ENCODE measurements around the gene CHMP2A.
"Not testable (repeated sequence)": the region's sequence is repeated elsewhere in the genome, so short reads cannot be mapped to it uniquely, and the experiment has no call there.

Gene CHMP2A

GRCh38 chr19:58511353-58512208 lies 43.3 kb downstream of the CHMP2A start, which contains the start of gene SLC27A5:
TSS of gene SLC27A5 (minus strand) at chr19:58511992. CDS start at chr19:58511955, 37 bp downstream.
- WGBS, result 92% methylated on average over 25 of the region's 25 CpGs
- Histone ChIP-seq H3K9me3 (ENCODE audit: insufficient read depth, low read depth, low read length) (no peaks in the 10 kb centered on the region), H3K9ac (ENCODE audit: low read depth, low read length) (no peak within 1 kb of the TSS), H3K36me3 (ENCODE audit: insufficient read depth, low read length) (0 out of 2 replicates have a peak, but pooled peaks cover under 1% of the 10 kb centered on the region), H3K27ac (ENCODE audit: low read depth, low read length) (no peak within 1 kb of the TSS), H3K4me1 (ENCODE audit: insufficient read depth, low read length) (peaks cover 2% of the 10 kb centered on the region; the same call in 1 of the 2 replicates), H3K4me3 (ENCODE audit: low read length) (no peak within 1 kb of the TSS), H3K27me3 (ENCODE audit: insufficient read depth, low read length) (no peaks in the 10 kb centered on the region)

GRCh38 chr19:58510084-58510862 lies 44.6 kb downstream of the CHMP2A start:
- H3K27me3 ChIP-seq (ENCODE audit: insufficient read depth, low read length), result no peaks in the 10 kb centered on the region
- no peaks in the 10 kb centered on the region for H3K9me3 ChIP-seq (ENCODE audit: insufficient read depth, low read depth, low read length)
- H3K4me1 ChIP-seq (ENCODE audit: insufficient read depth, low read length), result no peaks in the 10 kb centered on the region; the same call in 1 of the 2 replicates
- WGBS, result 88% methylated on average over 8 of the region's 8 CpGs
- H3K4me3 ChIP-seq (ENCODE audit: low read length), result no peak overlapping the region
- no peaks in the 10 kb centered on the region for H3K36me3 ChIP-seq (ENCODE audit: insufficient read depth, low read length)
- H3K27ac ChIP-seq (ENCODE audit: low read depth, low read length), result no peak overlapping the region
- H3K9ac ChIP-seq (ENCODE audit: low read depth, low read length), result no peak overlapping the region

GRCh38 chr19:58509731-58510083 lies 45.2 kb downstream of the CHMP2A start:
- Histone ChIP-seq H3K36me3 (ENCODE audit: insufficient read depth, low read length) (no peaks in the 10 kb centered on the region), H3K27ac (ENCODE audit: low read depth, low read length) (no peak overlapping the region), H3K4me3 (ENCODE audit: low read length) (no peak overlapping the region), H3K4me1 (ENCODE audit: insufficient read depth, low read length) (no peaks in the 10 kb centered on the region), H3K27me3 (ENCODE audit: insufficient read depth, low read length) (no peaks in the 10 kb centered on the region), H3K9ac (ENCODE audit: low read depth, low read length) (no peak overlapping the region), H3K9me3 (ENCODE audit: insufficient read depth, low read depth, low read length) (no peaks in the 10 kb centered on the region)
- 93% methylated on average over 11 of the region's 11 CpGs for WGBS

GRCh38 chr19:58507602-58508223 lies 47.2 kb downstream of the CHMP2A start:
- WGBS, result 94% methylated on average over 6 of the region's 8 CpGs

More at GRCh38 chr19:58507602-58508223, 47.2 kb downstream of the CHMP2A start:
- H3K36me3 ChIP-seq (ENCODE audit: insufficient read depth, low read length); H3K27me3 ChIP-seq (ENCODE audit: insufficient read depth, low read length); H3K9ac ChIP-seq (ENCODE audit: low read depth, low read length); H3K4me3 ChIP-seq (ENCODE audit: low read length); H3K4me1 ChIP-seq (ENCODE audit: insufficient read depth, low read length); H3K9me3 ChIP-seq (ENCODE audit: insufficient read depth, low read depth, low read length); H3K27ac ChIP-seq (ENCODE audit: low read depth, low read length): not testable (repeated sequence)
